Smooth muscle cell (in vitro differentiated cells): ENCODE results near the gene ARID1B. TPM values are rescaled to one million over a fixed set of nuclear protein-coding genes. Genes with fewer than 3 reads are reported as not detected.

Experiments used
- DNase-seq: peaks from one replicate; lab custom pipeline; 2025; ENCODE audit not compliant: unreplicated experiment; lab: John Stamatoyannopoulos, UW
- H2AFZ ChIP-seq: fragments of 200-600 bp; sonication (generic); 2 replicates; pipeline ENCODE4 v1.6.0; 2016; ENCODE audit warnings: antibody characterized with exemption, low read depth, mild to moderate bottlenecking
- H3F3A ChIP-seq: fragments of 200-600 bp; sonication (generic); 2 replicates; pipeline ENCODE4 v1.6.0; 2017; ENCODE audit warnings: antibody characterized with exemption, low read depth
- H3K27ac ChIP-seq: fragments of 200-600 bp; sonication (generic); 2 replicates; pipeline ENCODE4 v1.5.1; 2016; ENCODE audit warnings: low read depth, mild to moderate bottlenecking
- H3K27me3 ChIP-seq: fragments of 200-600 bp; sonication (generic); 2 replicates; pipeline ENCODE4 v1.6.1; 2016; ENCODE audit warnings: low read depth, mild to moderate bottlenecking
- H3K36me3 ChIP-seq: fragments of 200-600 bp; sonication (generic); 2 replicates; pipeline ENCODE4 v1.5.1; 2016; ENCODE audit warnings: low read depth
- H3K4me1 ChIP-seq: fragments of 200-600 bp; sonication (generic); 2 replicates; pipeline ENCODE4 v1.5.1; 2016; ENCODE audit warnings: low read depth
- H3K4me2 ChIP-seq: fragments of 200-600 bp; sonication (generic); 2 replicates; pipeline ENCODE4 v1.6.0; 2016; ENCODE audit warnings: mild to moderate bottlenecking
- H3K4me3 ChIP-seq: fragments of 200-600 bp; sonication (generic); 2 replicates; pipeline ENCODE4 v1.5.1; 2016; ENCODE audit warnings: mild to moderate bottlenecking
- H3K79me2 ChIP-seq: fragments of 200-600 bp; sonication (generic); 2 replicates; pipeline ENCODE4 v1.6.0; 2016; ENCODE audit warnings: low read depth, mild to moderate bottlenecking
- H3K9ac ChIP-seq: fragments of 200-600 bp; sonication (generic); 2 replicates; pipeline ENCODE4 v1.6.0; 2016; ENCODE audit warnings: low read depth
- H3K9me3 ChIP-seq: fragments of 200-600 bp; sonication (generic); replicated peaks from 2 replicates; pipeline ENCODE4 v1.5.1; 2016; ENCODE audit warnings: low read depth
- H4K20me1 ChIP-seq: fragments of 200-600 bp; sonication (generic); 2 replicates; pipeline ENCODE4 v1.6.0; 2016; ENCODE audit warnings: low read depth
- WGBS: methylation state at CpG from one replicate; pipeline ENCODE4 v1.1.7; 2016; ENCODE audit warnings: low lambda C conversion rate; 5-methylcytosine and 5-hydroxymethylcytosine counted together
- polyA plus RNA-seq: library from polyadenylated mRNA; unstranded; fragments of >200 nt; fragmentation: Nextera tagmentation; extraction: Ambion mirVana; gene quantifications from 2 replicates; pipeline ENCODE4 v1.2.1, GENCODE V29; 2016
- total RNA-seq: library from RNA; depleted of rRNA; stranded (reverse); fragments of >200 nt; gene quantifications from 2 replicates; pipeline ENCODE4 v1.2.3, GENCODE V29; 2014
- TF ChIP-seq, protein P1 (sequence below): fragments of 200-600 bp; sonication (generic); IDR thresholded peaks from 2 replicates; pipeline ENCODE4 v1.5.1; 2017; ENCODE audit warnings: borderline replicate concordance, mild to moderate bottlenecking, antibody characterized with exemption; ENCODE audit not compliant: insufficient read depth, poor library complexity, severe bottlenecking

ARID1B gene
- total and polyA plus RNA-seq, 2 experiments from 2014 or later = 30.1 to 65.4 TPM

DNA sequence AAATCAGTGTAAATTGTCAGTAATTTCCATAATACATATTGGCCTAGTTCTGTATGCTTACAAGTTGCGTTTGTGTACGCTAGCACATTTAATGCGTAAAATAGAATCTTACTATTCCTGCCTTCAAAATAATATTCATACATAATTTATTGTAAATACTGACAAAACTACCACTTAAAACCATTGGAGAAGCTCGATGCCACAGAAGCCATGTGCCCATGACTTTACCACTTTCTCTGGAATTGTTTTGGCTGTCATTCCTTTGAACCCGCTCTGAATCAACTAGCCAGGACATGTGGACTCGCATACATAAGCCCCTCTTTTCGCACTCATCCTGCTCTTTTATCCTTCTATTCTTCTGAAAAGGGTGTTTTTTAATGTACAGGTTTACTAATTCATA lies 394.6 kb downstream of the ARID1B start:
- no peak overlapping the region for H3K4me2 ChIP-seq
- no peak overlapping the region for H3K4me3 ChIP-seq
- no peak overlapping the region for H3K27ac ChIP-seq
- no peaks in the 10 kb centered on the region for H3K27me3 ChIP-seq
- H3K9me3 ChIP-seq = no peaks in the 10 kb centered on the region
- TF ChIP-seq, protein P1, sequence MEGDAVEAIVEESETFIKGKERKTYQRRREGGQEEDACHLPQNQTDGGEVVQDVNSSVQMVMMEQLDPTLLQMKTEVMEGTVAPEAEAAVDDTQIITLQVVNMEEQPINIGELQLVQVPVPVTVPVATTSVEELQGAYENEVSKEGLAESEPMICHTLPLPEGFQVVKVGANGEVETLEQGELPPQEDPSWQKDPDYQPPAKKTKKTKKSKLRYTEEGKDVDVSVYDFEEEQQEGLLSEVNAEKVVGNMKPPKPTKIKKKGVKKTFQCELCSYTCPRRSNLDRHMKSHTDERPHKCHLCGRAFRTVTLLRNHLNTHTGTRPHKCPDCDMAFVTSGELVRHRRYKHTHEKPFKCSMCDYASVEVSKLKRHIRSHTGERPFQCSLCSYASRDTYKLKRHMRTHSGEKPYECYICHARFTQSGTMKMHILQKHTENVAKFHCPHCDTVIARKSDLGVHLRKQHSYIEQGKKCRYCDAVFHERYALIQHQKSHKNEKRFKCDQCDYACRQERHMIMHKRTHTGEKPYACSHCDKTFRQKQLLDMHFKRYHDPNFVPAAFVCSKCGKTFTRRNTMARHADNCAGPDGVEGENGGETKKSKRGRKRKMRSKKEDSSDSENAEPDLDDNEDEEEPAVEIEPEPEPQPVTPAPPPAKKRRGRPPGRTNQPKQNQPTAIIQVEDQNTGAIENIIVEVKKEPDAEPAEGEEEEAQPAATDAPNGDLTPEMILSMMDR = no peak
- peaks cover 8% of the 10 kb centered on the region for H4K20me1 ChIP-seq
- DNase-seq = no peak
- H3F3A ChIP-seq = no peaks in the 10 kb centered on the region
- no peaks in the 10 kb centered on the region for H3K36me3 ChIP-seq
- no peak overlapping the region for H3K9ac ChIP-seq
- H3K79me2 ChIP-seq = no peaks in the 10 kb centered on the region
- H2AFZ ChIP-seq = no peak overlapping the region
- no peaks in the 10 kb centered on the region for H3K4me1 ChIP-seq
- 97% methylated on average over 7 of the region's 7 CpGs for WGBS

DNA sequence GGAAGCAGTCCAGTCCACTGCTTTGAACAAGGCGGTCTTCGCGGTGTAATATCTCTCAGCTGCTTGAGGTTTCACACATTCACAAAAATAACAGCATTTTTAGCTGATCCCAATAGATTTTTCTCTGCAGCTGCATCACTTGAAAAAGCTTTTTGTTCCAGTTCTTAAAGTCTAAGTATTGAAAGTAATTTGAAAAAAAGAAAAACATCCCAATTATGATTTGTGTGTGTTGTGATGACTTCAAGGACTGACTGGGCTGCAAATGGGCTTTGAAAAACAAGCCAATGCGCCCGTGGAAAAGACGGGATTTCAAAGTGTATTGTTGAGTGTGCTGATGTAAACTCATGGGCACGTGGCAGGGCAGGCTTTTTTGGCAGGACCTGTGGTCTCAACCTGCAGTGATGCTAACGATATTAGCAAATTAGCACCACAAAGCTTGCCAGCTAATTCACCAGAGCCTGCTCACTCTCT lies 395.1 kb downstream of the ARID1B start:
- DNase-seq = no peak
- TF ChIP-seq, protein P1 = no peak
- Histone ChIP-seq H3K9ac (no peak overlapping the region), H3K9me3 (no peaks in the 10 kb centered on the region), H3K36me3 (no peaks in the 10 kb centered on the region), H3K4me1 (no peaks in the 10 kb centered on the region), H2AFZ (no peak overlapping the region), H3K27ac (no peak overlapping the region), H4K20me1 (peaks cover 7% of the 10 kb centered on the region), H3F3A (no peaks in the 10 kb centered on the region), H3K4me2 (no peak overlapping the region), H3K27me3 (no peaks in the 10 kb centered on the region), H3K4me3 (no peak overlapping the region), H3K79me2 (no peaks in the 10 kb centered on the region)
- WGBS = 83% methylated on average over 8 of the region's 8 CpGs

GRCh38 chr6:157172830-157173536 lies 395.8 kb downstream of the ARID1B start:
- Histone ChIP-seq H3K4me3 (no peak overlapping the region), H3K4me1 (no peaks in the 10 kb centered on the region), H3K79me2 (no peaks in the 10 kb centered on the region), H3K27ac (no peak overlapping the region), H3F3A (no peaks in the 10 kb centered on the region), H3K27me3 (no peaks in the 10 kb centered on the region), H4K20me1 (peaks cover 7% of the 10 kb centered on the region), H3K36me3 (no peaks in the 10 kb centered on the region), H3K4me2 (no peak overlapping the region), H3K9ac (no peak overlapping the region), H2AFZ (no peak overlapping the region), H3K9me3 (no peaks in the 10 kb centered on the region)
- DNase-seq = no peak
- 92% methylated on average over 5 of the region's 5 CpGs for WGBS
- TF ChIP-seq, protein P1 = no peak

GRCh38 chr6:157173776-157174175 lies 396.6 kb downstream of the ARID1B start:
- TF ChIP-seq, protein P1 = no peak
- 90% methylated on average over 8 of the region's 8 CpGs for WGBS

More at GRCh38 chr6:157173776-157174175, 396.6 kb downstream of the ARID1B start:
- Histone ChIP-seq H3K9ac (no peak overlapping the region), H3K27me3 (no peaks in the 10 kb centered on the region), H3K27ac (no peak overlapping the region), H3K4me1 (no peaks in the 10 kb centered on the region), H2AFZ (no peak overlapping the region), H3K4me2 (no peak overlapping the region), H4K20me1 (peaks cover 7% of the 10 kb centered on the region), H3K9me3 (no peaks in the 10 kb centered on the region), H3K36me3 (no peaks in the 10 kb centered on the region), H3F3A (no peaks in the 10 kb centered on the region), H3K4me3 (no peak overlapping the region), H3K79me2 (no peaks in the 10 kb centered on the region)
- DNase-seq = no peak
